GM12864 (cell line): ENCODE measurements around the gene CYP26C1.

ENCODE experiments used
- DNase-seq: peaks from one replicate; pipeline ENCODE4 v3.0.0-alpha.2; 2011; ENCODE audit warnings: low read depth
- H3K4me3 ChIP-seq: 2 replicates; pipeline ENCODE4 v1.5.1; 2011; ENCODE audit warnings: mild to moderate bottlenecking, low read depth, low read length, control low read depth
- CTCF ChIP-seq: IDR thresholded peaks from 2 replicates; pipeline ENCODE4 v1.5.1; 2011; ENCODE audit warnings: low read depth, mild to moderate bottlenecking, moderate library complexity, low read length, control low read depth, inconsistent platforms; ENCODE audit errors: missing control alignments

CYP26C1 gene

GRCh38 chr10:93080350-93081046 is 19.9 kb downstream of the CYP26C1 start:
- no peak for DNase-seq
- peak; percentile 83 for TF ChIP-seq CTCF
- H3K4me3 ChIP-seq, result no peak overlapping the region

- DNase-seq, result no peak
- TF ChIP-seq CTCF, result no peak
- H3K4me3 ChIP-seq, result no peak overlapping the region
Observed at GRCh38 chr10:93081318-93081717, 20.7 kb downstream of the CYP26C1 start.

- TF ChIP-seq CTCF, result no peak
- H3K4me3 ChIP-seq, result no peak overlapping the region
Observed at GRCh38 chr10:93081834-93082233, 21.2 kb downstream of the CYP26C1 start.

GRCh38 chr10:93083743-93084539 is 23.3 kb downstream of the CYP26C1 start:
- no peak for DNase-seq
- no peak overlapping the region for H3K4me3 ChIP-seq
- no peak for TF ChIP-seq CTCF

More at GRCh38 chr10:93081834-93082233, 21.2 kb downstream of the CYP26C1 start:
- no peak for DNase-seq

- no peak overlapping the region for H3K4me3 ChIP-seq
- DNase-seq, result no peak
- TF ChIP-seq CTCF, result no peak
Observed at GRCh38 chr10:93085272-93085859, 24.8 kb downstream of the CYP26C1 start.

GRCh38 chr10:93086289-93086688 is 25.7 kb downstream of the CYP26C1 start:
- no peak overlapping the region for H3K4me3 ChIP-seq
- DNase-seq, result no peak
- no peak for TF ChIP-seq CTCF
